Neural cell (in vitro differentiated cells): ENCODE data around the gene NSG2. TPM values are rescaled to one million over a fixed set of nuclear protein-coding genes. Genes with fewer than 3 reads are reported as not detected.
"Not testable (repeated sequence)": the region's sequence is repeated elsewhere in the genome, so short reads cannot be mapped to it uniquely, and the experiment has no call there.

Source experiments
- H2AFZ ChIP-seq: fragments of 200-600, 300-800 bp; sonication (generic), shearing (Covaris generic); 2 replicates; pipeline ENCODE4 v1.6.0; 2014; ENCODE audit warnings: low read depth, mild to moderate bottlenecking, antibody characterized with exemption, low read length, moderate library complexity
- H3F3A ChIP-seq: fragments of 200-600 bp; shearing (Covaris generic); 2 replicates; pipeline ENCODE4 v1.6.1; 2016; ENCODE audit warnings: mild to moderate bottlenecking, moderate library complexity, mixed read lengths, antibody characterized with exemption, low read length; ENCODE audit not compliant: insufficient read depth, poor library complexity, severe bottlenecking
- H3K27ac ChIP-seq: fragments of 200-600, 300-800 bp; sonication (generic), shearing (Covaris generic); 2 replicates; pipeline ENCODE4 v1.5.1; 2014; ENCODE audit warnings: mild to moderate bottlenecking, low read length, moderate library complexity
- H3K27me3 ChIP-seq: fragments of 300-800, 200-600 bp; sonication (generic), shearing (Covaris generic); 2 replicates; pipeline ENCODE4 v1.6.0; 2014; ENCODE audit warnings: mild to moderate bottlenecking, low read depth, low read length, moderate library complexity; ENCODE audit not compliant: insufficient read depth
- H3K36me3 ChIP-seq: fragments of 300-800, 200-600 bp; sonication (generic), shearing (Covaris generic); 2 replicates; pipeline ENCODE4 v1.5.1; 2014; ENCODE audit warnings: mild to moderate bottlenecking, antibody characterized with exemption, low read length, moderate library complexity; ENCODE audit not compliant: insufficient read depth
- H3K4me2 ChIP-seq: fragments of 300-800, 200-600 bp; sonication (generic), shearing (Covaris generic); 2 replicates; pipeline ENCODE4 v1.6.0; 2014; ENCODE audit warnings: mild to moderate bottlenecking, low read length
- H3K4me3 ChIP-seq: fragments of 300-800, 200-600 bp; sonication (generic), shearing (Covaris generic); 2 replicates; pipeline ENCODE4 v1.5.1; 2014; ENCODE audit warnings: mild to moderate bottlenecking, low read length, moderate library complexity
- H3K79me2 ChIP-seq: fragments of 200-600 bp; shearing (Covaris generic); replicated peaks from 2 replicates; pipeline ENCODE4 v1.6.0; 2014; ENCODE audit warnings: mild to moderate bottlenecking, low read length, moderate library complexity; ENCODE audit not compliant: insufficient read depth
- H3K9ac ChIP-seq: fragments of 300-800, 200-600 bp; sonication (generic), shearing (Covaris generic); 2 replicates; pipeline ENCODE4 v1.6.1; 2016; ENCODE audit warnings: mild to moderate bottlenecking, low read length, mixed read lengths
- H3K9me2 ChIP-seq: fragments of 200-600 bp; shearing (Covaris generic); 2 replicates; pipeline ENCODE4 v1.6.1; 2016; ENCODE audit warnings: mild to moderate bottlenecking, low read length, mixed read lengths; ENCODE audit not compliant: insufficient read depth
- H3K9me3 ChIP-seq: fragments of 200-600, 300-800 bp; sonication (generic), shearing (Covaris generic); 2 replicates; pipeline ENCODE4 v1.6.1; 2016; ENCODE audit warnings: mild to moderate bottlenecking, mixed run types, low read length, moderate library complexity, mixed read lengths
- H4K20me1 ChIP-seq: fragments of 200-600 bp; shearing (Covaris generic); 2 replicates; pipeline ENCODE4 v1.6.1; 2016; ENCODE audit warnings: mild to moderate bottlenecking, mixed run types; ENCODE audit not compliant: insufficient read depth
- EP300 ChIP-seq: fragments of 450-650 bp; conservative IDR thresholded peaks from 2 replicates; pipeline ENCODE4 v1.6.1; 2014; ENCODE audit warnings: antibody characterized with exemption, mild to moderate bottlenecking, moderate library complexity; ENCODE audit not compliant: poor library complexity, severe bottlenecking
- EZH2 ChIP-seq: fragments of 200-600, 300-800 bp; shearing (Covaris generic), sonication (generic); IDR thresholded peaks from 2 replicates; pipeline ENCODE4 v1.6.1; 2014; ENCODE audit warnings: antibody characterized with exemption, low read length, borderline replicate concordance, mild to moderate bottlenecking; ENCODE audit not compliant: insufficient read depth, poor library complexity, severe bottlenecking
- MXI1 ChIP-seq: fragments of 450-650 bp; conservative IDR thresholded peaks from 2 replicates; pipeline ENCODE4 v1.6.1; 2014; ENCODE audit warnings: antibody characterized with exemption, mild to moderate bottlenecking; ENCODE audit not compliant: poor library complexity, severe bottlenecking
- POLR2AphosphoS5 ChIP-seq: IDR thresholded peaks from 2 replicates; pipeline ENCODE4 v1.6.1; 2012
- RAD21 ChIP-seq: fragments of 450-650 bp; conservative IDR thresholded peaks from 2 replicates; pipeline ENCODE4 v1.6.1; 2014; ENCODE audit warnings: antibody characterized with exemption, mild to moderate bottlenecking, moderate library complexity
- SMC3 ChIP-seq: fragments of 450-650 bp; conservative IDR thresholded peaks from 2 replicates; pipeline ENCODE4 v1.6.1; 2014; ENCODE audit warnings: antibody characterized with exemption, mild to moderate bottlenecking, moderate library complexity; ENCODE audit not compliant: poor library complexity
- TAF1 ChIP-seq: IDR thresholded peaks from 2 replicates; pipeline ENCODE4 v1.6.1; 2012; ENCODE audit warnings: low read depth
- polyA plus RNA-seq: library from polyadenylated mRNA; depleted of rRNA; stranded (reverse); fragments of >200 nt; gene quantifications from 2 replicates; pipeline ENCODE4 v1.2.3, GENCODE V29; 2014
- TF ChIP-seq, protein P1 (sequence below): IDR thresholded peaks from 2 replicates; pipeline ENCODE4 v1.6.1; 2012; ENCODE audit warnings: borderline replicate concordance
- TF ChIP-seq, protein P2 (sequence below): fragments of 450-650 bp; IDR thresholded peaks from 2 replicates; pipeline ENCODE4 v1.5.1; 2014; ENCODE audit warnings: antibody characterized with exemption, mild to moderate bottlenecking, moderate library complexity; ENCODE audit not compliant: poor library complexity, severe bottlenecking

NSG2 gene
- polyA plus RNA-seq, 1 donor from 2014 or later = 1,761 TPM

DNA sequence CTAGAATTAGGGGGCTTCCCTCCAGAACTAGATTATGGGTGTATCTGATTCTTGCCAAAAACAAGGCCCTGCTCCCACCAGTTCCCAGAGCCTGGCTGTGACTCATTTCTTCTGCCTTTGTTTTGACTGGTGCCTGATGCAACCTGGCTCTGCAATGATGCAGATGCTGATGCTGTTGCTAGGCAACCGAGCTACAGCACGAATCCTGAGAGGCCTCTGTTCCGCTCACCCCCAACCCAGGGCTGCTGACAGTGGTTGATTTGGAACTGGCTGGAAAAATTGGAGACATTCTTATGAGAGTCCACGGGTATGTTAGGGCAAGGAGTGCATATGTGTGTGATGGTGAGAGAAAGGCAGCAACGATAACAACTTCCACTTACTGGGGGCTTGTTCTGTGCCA lies 100.3 kb downstream of the NSG2 start (continued):
- TF ChIP-seq EZH2 = no peak
- peak; percentile 68 for TF ChIP-seq SMC3
- peak; percentile 97 for TF ChIP-seq EP300

DNA sequence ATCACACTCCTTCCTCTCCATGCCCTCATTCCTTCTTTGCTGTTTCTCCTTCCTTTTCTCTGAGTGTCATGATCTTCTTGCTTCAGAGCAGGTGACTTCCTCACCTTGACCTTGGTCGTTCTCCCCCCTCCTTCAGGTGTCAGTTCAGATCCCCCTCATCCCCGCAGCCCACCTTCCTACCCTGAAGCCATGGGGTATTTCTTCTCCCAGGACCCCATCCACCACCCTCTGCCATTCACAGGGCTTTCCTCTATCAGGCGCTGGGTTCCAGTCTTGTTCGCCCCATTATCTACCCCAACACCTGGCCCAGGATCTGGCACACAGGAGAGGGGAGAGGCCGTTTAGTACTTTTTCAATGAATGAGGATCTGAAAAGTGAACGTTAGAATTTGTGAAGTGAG lies 101.0 kb downstream of the NSG2 start:
- H3K79me2 ChIP-seq = no peaks in the 10 kb centered on the region
- H3K27ac ChIP-seq = peak overlapping the region; percentile 100
- H3K27me3 ChIP-seq = no peaks in the 10 kb centered on the region
- TF ChIP-seq MXI1 (no peak), EZH2 (no peak), EP300 (no peak), TAF1 (no peak), POLR2AphosphoS5 (no peak), RAD21 (no peak), SMC3 (no peak)
- TF ChIP-seq, protein P1, sequence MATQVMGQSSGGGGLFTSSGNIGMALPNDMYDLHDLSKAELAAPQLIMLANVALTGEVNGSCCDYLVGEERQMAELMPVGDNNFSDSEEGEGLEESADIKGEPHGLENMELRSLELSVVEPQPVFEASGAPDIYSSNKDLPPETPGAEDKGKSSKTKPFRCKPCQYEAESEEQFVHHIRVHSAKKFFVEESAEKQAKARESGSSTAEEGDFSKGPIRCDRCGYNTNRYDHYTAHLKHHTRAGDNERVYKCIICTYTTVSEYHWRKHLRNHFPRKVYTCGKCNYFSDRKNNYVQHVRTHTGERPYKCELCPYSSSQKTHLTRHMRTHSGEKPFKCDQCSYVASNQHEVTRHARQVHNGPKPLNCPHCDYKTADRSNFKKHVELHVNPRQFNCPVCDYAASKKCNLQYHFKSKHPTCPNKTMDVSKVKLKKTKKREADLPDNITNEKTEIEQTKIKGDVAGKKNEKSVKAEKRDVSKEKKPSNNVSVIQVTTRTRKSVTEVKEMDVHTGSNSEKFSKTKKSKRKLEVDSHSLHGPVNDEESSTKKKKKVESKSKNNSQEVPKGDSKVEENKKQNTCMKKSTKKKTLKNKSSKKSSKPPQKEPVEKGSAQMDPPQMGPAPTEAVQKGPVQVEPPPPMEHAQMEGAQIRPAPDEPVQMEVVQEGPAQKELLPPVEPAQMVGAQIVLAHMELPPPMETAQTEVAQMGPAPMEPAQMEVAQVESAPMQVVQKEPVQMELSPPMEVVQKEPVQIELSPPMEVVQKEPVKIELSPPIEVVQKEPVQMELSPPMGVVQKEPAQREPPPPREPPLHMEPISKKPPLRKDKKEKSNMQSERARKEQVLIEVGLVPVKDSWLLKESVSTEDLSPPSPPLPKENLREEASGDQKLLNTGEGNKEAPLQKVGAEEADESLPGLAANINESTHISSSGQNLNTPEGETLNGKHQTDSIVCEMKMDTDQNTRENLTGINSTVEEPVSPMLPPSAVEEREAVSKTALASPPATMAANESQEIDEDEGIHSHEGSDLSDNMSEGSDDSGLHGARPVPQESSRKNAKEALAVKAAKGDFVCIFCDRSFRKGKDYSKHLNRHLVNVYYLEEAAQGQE = no peak
- TF ChIP-seq, protein P2, sequence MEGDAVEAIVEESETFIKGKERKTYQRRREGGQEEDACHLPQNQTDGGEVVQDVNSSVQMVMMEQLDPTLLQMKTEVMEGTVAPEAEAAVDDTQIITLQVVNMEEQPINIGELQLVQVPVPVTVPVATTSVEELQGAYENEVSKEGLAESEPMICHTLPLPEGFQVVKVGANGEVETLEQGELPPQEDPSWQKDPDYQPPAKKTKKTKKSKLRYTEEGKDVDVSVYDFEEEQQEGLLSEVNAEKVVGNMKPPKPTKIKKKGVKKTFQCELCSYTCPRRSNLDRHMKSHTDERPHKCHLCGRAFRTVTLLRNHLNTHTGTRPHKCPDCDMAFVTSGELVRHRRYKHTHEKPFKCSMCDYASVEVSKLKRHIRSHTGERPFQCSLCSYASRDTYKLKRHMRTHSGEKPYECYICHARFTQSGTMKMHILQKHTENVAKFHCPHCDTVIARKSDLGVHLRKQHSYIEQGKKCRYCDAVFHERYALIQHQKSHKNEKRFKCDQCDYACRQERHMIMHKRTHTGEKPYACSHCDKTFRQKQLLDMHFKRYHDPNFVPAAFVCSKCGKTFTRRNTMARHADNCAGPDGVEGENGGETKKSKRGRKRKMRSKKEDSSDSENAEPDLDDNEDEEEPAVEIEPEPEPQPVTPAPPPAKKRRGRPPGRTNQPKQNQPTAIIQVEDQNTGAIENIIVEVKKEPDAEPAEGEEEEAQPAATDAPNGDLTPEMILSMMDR = no peak
- H3K9ac ChIP-seq = peak overlapping the region; percentile 70
- H3K9me2 ChIP-seq = no peaks in the 10 kb centered on the region
- peak overlapping the region; percentile 56 for H3K4me3 ChIP-seq
- no peaks in the 10 kb centered on the region for H4K20me1 ChIP-seq
- H3F3A ChIP-seq = peaks cover 5% of the 10 kb centered on the region
- peak overlapping the region; percentile 81 for H3K4me2 ChIP-seq
- no peaks in the 10 kb centered on the region for H3K9me3 ChIP-seq
- H2AFZ ChIP-seq = no peak overlapping the region
- H3K36me3 ChIP-seq = no peaks in the 10 kb centered on the region

DNA sequence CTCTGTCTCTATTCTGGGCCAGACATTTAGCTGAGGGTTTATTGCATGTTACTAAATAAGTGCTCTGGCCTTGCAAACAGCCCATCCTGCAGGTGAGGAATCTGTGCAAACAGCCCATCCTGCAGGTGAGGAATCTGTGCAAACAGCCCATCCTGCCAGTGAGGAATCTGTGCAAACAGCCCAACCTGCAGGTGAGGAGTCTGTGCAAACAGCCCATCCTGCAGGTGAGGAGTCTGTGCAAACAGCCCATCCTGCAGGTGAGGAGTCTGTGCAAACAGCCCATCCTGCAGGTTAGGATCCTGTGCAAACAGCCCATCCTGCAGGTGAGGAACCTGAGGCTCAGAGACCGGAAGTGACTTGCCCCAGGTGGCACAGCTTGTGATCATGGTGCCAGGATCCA lies 101.5 kb downstream of the NSG2 start:
- H2AFZ ChIP-seq, H3F3A ChIP-seq, H3K79me2 ChIP-seq, H3K27me3 ChIP-seq, H3K9me2 ChIP-seq, H3K4me2 ChIP-seq, H3K9me3 ChIP-seq, H4K20me1 ChIP-seq, H3K36me3 ChIP-seq: not testable (repeated sequence)
- Histone ChIP-seq H3K4me3 (peak overlapping the region; percentile 56), H3K27ac (peak overlapping the region; percentile 100), H3K9ac (peak overlapping the region; percentile 70)
